GM19397 (cell line): ENCODE data around the gene WNT11.

Experiments used
- ATAC-seq: cut with Tn5 transposase; IDR thresholded peaks from one replicate; pipeline ENCODE4 v1.9.1; 2021; ENCODE audit warnings: mild to moderate bottlenecking, moderate library complexity; ENCODE audit not compliant: unreplicated experiment

Gene WNT11

GRCh38 chr11:76219243-76219642, 12.9 kb upstream of the WNT11 start:
- no peak for ATAC-seq

- ATAC-seq: no peak
These were observed 12.3 kb upstream of the WNT11 start for GRCh38 chr11:76218449-76219178.

GRCh38 chr11:76217653-76218160, 11.4 kb upstream of the WNT11 start:
- no peak for ATAC-seq

GRCh38 chr11:76216536-76217325, 10.4 kb upstream of the WNT11 start:
- ATAC-seq: no peak

- ATAC-seq: no peak
These were observed 9.6 kb upstream of the WNT11 start for GRCh38 chr11:76215941-76216340.

GRCh38 chr11:76214968-76215548, 8.8 kb upstream of the WNT11 start:
- no peak for ATAC-seq

- no peak for ATAC-seq
These were observed 7.9 kb upstream of the WNT11 start for GRCh38 chr11:76214186-76214585.

GRCh38 chr11:76212086-76213035, 6.1 kb upstream of the WNT11 start:
- ATAC-seq: no peak

GRCh38 chr11:76210931-76211851, 4.9 kb upstream of the WNT11 start:
- no peak for ATAC-seq

- no peak for ATAC-seq
These were observed 4.0 kb upstream of the WNT11 start for GRCh38 chr11:76209973-76210930.

- ATAC-seq: no peak
These were observed 3.2 kb upstream of the WNT11 start for GRCh38 chr11:76209375-76209972.

GRCh38 chr11:76208438-76209374, 2.4 kb upstream of the WNT11 start:
- ATAC-seq: no peak

GRCh38 chr11:76207642-76208401, 1.5 kb upstream of the WNT11 start:
- ATAC-seq: peak; percentile 43

GRCh38 chr11:76206077-76206326, 300 bp downstream of the WNT11 start:
- ATAC-seq: no peak

- no peak for ATAC-seq
These were observed 838 bp downstream of the WNT11 start for GRCh38 chr11:76205252-76206076.

- no peak for ATAC-seq
These were observed 2.4 kb downstream of the WNT11 start for GRCh38 chr11:76203937-76204336.
